HG02642 (cell line): ENCODE measurements around the gene PTH1R.

Experiments used
- ATAC-seq: cut with Tn5 transposase; IDR thresholded peaks from one replicate; pipeline ENCODE4 v1.9.1; 2021; ENCODE audit warnings: mild to moderate bottlenecking; ENCODE audit not compliant: unreplicated experiment, poor library complexity

The PTH1R gene

DNA sequence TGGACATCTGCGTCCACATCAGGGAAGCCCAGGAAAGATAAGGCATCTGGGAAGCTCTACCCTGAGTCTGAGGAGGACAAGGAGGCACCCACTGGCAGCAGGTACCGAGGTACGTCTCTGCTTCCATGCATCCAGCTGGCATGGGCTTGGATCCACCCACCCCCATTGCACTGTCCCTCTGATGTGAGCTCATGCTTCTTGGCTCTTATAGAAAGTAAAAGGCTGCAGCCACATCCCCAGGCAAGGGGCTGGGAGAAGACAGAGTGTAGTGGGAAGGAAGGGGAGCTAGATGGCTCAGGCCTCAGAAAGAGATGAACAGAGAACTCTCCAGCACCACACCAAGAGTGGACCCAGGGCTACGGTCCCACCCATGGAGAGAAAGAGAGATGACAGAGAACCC is 18.2 kb downstream of the PTH1R start:
- no peak for ATAC-seq

DNA sequence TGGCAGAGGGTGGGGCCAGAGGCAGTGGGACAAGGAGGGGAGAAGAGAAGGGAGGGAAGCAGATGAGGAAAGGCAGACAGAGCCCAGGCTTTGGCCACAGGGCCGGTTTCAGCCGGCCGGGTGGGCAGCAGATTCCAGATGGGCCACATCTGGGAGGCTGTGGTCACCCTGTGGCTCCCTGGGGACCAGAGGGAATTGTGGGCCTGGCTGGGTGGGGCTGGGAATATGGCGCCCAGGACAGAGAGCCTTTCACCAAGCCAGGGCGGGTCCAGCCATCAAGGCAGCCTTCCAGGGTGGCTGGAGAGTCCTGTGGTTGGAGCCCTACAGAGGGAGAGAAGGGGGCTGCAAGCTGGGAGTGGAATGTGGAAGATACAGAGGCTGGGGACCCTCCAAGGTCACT is 18.9 kb downstream of the PTH1R start:
- ATAC-seq, result no peak

DNA sequence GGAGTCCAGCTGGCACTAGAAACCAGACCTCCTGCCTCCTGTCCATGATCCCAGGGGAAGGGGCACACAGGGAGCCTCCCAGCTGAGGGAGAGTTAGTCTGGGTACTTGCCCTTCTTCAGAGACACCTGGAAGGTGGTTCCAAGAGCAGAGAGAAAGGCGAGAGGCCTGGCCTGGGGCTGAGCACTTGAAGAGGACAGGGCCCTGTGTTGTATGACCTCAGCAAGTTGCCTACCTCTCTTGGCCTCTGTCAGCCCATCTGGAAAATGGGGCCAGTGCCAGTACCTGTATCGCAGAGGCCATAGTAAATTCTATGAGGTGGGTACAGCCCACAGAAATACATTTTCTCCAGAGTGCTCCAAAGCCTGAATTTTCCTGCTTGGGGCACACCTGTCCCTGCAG is 19.5 kb downstream of the PTH1R start:
- no peak for ATAC-seq

DNA sequence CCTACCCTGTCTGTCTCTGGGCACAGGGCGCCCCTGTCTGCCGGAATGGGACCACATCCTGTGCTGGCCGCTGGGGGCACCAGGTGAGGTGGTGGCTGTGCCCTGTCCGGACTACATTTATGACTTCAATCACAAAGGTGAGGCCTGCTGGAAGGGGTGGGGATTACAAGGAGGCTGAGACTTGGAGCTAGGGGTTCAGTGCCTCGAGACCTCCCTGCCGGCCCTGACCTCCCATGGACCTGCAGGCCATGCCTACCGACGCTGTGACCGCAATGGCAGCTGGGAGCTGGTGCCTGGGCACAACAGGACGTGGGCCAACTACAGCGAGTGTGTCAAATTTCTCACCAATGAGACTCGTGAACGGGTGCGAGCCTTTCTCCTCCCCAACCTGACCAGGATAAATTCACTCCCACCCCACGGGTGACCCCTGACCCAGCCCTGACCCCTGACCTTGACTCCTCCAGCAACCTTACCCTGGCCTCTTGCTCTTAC is 20.4 kb downstream of the PTH1R start:
- ATAC-seq, result no peak

DNA sequence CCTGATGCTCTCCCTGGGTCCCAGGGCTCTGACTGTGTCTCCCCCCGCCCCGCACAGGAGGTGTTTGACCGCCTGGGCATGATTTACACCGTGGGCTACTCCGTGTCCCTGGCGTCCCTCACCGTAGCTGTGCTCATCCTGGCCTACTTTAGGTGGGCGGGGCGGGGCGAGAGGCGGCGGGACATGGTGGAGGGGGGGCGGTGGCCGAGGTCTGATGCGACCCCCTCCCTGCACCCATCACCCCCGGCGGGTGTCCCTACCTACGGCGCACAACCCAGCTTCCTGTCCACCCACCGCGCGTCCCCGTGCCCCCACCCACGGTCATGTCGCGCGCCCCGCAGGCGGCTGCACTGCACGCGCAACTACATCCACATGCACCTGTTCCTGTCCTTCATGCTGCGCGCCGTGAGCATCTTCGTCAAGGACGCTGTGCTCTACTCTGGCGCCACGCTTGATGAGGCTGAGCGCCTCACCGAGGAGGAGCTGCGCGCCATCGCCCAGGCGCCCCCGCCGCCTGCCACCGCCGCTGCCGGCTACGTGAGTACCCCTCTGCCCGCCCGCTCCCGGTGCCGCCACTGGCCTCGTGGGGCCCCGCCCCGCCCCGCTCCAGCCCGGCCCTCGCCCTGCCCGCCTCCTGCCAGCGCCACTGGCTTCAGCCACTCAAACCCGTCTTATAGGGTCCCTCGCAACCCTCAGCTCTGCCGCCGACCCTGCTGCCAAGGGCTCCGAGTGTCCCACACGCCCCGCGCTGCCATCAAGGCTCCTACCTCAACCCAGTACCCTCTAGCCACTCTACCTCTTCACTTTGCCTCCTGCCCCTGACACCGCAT is 21.0 kb downstream of the PTH1R start:
- no peak for ATAC-seq

DNA sequence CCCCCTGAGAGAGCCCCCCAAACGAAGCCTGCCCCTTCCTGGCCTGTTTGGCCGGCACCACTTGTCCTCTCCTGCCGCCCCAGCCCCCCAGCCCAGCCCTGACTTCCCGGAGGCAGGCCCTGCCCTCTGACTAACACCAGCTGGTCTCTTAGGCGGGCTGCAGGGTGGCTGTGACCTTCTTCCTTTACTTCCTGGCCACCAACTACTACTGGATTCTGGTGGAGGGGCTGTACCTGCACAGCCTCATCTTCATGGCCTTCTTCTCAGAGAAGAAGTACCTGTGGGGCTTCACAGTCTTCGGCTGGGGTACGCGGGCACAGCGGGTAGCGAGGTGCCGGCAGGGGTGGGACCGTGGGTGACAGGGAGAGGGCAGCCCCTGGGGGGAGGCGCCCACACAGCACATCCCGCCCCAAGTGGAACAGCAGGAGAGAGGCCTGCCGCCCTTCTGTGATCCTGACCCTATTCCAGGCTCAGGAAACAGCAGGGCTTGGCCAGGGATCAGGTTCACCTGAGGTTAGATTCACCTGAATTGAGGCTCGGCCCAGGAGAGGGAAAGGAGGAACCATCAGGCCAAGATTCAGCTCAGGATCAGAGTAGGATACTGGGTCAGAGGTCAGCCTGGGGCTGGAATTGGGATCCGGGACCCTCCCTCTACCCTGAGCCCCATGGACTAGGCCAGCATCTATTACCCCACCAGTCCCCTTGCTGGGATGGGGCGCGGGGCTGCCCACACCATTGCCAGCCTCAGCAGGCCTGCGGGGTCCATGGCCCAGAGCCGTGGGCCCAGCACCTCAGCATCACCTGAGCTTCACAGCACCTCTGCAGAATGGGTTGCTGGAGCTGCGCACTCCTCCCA is 21.9 kb downstream of the PTH1R start:
- no peak for ATAC-seq

DNA sequence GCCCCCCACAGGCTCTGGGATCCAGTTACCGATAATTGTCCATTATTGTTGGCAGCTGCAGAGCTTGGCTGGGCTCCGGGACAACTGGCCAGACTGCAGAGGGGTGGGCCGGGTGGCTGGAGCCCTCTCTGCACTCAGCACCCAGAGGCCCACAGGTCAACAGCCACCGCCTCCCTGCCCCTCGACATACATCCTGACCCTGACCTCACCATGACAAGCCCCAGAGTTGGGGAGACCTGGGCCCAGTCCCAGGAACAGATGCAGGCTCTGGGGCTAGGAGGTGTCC is 22.4 kb downstream of the PTH1R start:
- ATAC-seq, result no peak

DNA sequence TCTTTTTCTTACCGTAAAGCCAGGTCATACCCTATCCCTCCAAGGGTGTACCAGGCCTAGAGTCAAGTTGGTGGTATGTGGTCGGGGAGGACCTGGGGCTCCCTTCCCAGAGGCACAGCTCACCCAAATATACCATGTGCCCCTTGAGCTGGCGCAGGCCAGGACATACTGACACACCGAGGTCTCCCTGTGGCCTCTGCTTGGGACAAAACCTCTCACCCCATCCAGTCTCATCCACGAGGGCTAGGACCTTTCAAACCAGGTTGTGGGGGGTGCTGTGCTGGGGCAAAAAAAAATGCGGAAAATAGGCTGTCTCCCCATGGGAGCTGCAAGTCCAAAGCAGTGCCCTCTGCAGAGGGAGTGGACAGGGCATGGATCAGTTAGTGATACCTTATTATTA is 22.8 kb downstream of the PTH1R start:
- no peak for ATAC-seq

DNA sequence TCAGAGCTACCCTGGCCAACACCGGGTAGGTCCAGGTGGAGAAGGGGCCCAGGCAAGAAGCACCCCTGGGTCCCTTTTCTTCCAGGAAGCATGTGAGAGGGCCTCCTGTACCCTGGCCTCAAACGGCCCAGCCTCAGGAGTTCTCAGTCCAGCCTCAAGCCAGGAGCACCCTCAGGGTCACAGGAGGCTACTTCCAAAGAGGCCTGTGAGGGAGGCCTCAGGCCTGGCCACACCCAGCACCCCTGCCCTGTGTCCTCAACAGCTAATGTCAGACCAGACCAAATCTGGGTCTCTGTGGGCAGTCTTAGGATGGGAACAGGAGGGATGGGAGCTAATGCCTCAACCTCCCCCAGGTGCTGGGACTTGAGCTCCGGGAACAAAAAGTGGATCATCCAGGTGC is 23.5 kb downstream of the PTH1R start:
- no peak for ATAC-seq

DNA sequence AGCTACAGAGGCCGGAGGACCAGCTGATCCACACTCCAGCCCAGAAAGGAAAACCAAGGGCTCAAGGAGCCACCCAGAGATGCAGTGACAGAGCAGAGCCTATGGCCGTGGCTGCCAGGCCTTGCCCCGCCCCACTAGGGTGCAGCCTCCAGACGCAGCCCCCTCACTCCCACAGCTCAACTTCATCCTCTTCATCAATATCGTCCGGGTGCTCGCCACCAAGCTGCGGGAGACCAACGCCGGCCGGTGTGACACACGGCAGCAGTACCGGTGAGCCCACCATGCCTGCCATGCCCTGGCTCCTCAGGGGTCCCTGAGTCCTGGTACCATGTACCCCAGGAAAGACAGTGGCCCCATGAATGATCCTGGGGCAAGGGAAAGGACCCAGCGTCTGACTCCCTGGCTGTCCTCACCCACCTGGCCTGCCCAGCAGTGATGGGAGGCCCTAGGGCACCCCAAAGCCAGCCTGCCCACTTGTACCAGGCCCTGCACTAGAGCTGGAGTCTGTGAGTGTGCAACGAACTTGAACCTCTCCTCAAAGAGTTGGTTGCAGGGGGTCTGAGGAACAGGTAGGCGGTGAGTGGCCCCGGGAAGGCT is 24.2 kb downstream of the PTH1R start:
- ATAC-seq, result no peak

DNA sequence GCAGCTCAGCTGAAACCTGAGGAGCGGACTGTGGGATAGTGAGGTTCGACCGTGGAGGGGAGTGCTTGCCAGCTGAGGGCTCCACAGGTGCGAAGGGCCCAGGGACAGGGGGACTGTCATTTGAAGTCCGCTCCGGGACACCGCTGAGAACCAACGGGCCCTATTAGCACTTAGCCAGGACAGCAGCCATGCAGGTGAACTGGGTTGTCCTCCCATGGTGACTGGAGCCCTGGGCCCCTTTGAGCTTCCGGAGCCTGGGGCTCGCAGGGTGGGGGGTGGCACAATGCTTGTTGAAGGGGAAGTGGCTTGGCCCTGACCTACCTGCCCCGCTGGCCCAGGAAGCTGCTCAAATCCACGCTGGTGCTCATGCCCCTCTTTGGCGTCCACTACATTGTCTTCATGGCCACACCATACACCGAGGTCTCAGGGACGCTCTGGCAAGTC is 24.7 kb downstream of the PTH1R start:
- ATAC-seq, result no peak

DNA sequence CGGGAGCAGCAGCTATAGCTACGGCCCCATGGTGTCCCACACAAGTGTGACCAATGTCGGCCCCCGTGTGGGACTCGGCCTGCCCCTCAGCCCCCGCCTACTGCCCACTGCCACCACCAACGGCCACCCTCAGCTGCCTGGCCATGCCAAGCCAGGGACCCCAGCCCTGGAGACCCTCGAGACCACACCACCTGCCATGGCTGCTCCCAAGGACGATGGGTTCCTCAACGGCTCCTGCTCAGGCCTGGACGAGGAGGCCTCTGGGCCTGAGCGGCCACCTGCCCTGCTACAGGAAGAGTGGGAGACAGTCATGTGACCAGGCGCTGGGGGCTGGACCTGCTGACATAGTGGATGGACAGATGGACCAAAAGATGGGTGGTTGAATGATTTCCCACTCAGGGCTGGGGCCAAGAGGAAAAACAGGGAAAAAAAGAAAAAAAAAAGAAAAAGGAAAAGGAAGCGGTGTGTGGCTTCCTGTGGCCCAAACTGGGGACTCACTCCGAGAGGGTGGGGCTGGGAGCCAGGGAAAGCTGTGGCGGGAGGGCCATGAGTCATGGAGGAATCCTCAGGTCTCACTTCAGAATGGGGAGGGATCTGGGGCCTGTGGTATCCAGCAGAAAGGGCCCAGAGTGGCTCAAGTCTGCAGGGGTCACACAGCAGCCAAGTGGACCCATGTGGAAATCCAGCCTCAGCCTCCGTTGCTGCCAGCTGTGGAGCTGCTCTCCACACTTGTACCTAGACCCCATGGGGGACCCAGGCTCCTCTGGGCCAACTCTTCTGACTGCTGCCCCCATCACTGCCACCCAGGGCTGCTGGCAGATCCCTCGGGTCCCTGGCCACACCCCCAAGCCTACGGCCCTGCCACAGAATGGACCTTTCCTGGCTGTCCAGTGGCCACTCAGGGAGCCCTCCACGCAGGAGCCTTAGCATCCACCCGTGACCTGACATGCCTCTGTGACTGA is 26.1 kb downstream of the PTH1R start:
- ATAC-seq, result no peak

DNA sequence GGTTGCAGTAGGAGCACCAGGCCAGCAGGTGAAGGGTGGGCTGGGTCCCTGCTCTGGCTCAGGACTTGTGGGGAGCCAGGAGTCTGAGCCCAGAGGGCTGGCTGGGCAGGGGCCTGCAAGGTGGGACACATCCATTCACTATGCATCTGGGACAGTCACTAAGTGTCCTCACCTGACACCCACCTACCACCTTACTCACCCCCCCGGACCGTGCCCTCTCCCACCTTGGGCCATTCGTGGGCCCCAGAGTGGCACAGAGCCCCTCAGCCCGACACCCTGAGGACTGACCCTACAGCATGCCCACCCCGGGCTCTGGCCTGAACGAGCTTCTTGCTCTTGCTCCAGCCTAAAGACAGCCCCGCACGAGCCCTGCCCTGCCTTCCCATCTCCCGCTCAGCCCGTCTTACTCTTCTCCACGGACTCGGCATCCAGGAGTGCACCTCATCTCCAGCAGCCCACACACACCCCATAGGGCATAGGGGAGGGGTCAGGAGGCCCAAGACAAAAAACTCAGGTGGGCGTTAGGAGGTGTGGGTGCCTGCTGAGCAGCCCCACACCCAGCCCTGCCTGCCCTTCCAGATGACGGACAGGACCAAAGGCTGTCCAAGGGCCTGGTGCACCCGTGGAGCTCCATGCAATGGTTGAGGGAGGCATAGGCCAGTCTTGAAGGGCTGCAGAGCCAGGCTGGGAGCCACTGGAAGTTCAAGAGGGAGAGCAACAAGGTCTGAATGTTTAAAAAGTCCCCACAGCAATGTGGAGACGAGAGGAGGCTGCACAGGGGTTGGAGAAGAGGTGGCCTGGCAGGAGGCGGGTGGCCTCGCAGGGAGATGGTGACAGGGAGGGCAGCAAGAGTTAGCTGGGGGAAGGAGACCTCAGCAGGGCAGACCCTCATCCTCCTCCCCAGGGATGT is 27.0 kb downstream of the PTH1R start:
- ATAC-seq, result no peak

DNA sequence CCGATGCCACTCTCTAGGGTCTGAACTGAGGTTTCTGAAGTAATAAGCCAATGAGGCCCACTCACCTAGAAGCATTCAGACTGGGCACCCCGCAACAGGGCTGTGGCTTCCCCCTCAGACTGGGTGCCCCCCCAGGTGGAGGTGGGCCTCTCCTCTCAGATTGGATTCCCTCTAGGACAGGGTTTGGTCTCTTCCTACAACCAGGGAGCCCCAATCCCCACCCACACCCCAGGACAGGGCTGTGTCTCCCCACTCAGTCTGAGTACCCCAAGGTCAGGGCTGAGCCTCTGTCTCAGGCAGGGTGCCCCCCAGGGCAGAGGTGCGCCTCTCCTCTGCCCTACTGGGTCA is 27.7 kb downstream of the PTH1R start:
- ATAC-seq, result no peak

DNA sequence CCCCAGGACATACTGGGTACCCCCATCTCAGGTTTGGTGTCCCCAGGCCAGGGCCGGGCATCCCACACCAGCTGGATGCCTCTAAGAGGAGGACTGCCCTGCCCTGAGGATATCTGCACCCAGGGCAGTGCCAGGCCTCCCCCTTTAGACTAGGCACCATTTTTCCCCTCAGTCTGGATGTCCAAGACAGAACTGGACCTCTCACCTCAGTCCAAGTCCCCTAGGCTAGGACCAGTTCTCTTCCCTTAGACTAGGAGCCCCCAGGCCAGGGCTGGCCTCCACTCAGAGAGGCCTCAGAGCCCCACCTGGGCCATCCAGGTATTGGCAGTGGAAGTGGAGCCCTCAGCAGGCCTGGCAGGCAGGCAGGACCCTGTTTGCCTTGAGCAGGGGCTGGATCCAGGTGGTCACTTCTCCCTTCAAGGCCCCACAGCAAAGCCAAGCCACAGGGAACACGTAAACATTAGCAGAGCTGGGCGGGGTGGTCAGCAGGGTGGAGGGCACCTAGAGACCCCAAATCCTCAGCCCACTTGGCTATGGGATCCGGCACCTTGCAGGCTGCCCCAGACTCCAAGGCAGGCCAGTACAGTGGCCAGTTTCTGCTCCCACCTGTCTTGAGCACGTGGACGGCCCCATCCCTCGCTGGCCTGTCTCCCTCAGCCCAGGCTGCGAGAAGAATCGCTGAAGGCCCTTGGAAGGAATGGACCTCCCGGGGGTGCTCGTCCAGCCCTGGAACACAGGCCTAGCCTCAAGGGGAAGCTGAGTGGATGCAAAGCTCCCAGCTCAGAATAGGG is 28.3 kb downstream of the PTH1R start:
- no peak for ATAC-seq

DNA sequence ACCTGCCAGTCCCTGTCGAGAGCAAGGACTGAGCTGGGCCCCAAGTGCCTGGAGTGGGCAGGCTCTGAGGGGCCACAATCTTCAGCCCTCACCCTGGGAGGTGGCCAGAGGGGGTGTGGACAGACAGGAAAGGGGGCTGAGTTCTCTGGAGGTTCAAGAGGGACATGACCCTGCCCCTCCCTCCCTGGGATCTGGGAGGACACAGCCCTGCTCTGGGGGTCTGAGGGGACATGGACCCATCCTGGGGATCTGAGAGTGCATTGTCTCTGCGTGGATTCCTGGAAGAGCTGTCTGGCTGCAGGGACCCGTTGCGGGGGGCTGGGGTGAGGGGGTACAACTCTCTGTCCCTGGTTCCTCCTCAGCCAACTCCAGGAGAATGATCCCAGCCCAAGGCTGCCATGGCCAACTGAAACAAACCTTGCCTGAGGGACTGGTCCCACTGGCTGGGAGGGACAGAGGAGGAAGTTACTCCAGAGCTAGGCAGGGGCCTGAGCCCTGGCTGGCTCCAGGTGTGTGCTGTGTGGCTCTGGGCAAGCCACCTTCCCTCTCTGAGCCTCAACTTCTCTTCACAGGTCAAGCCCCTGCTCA is 29.0 kb downstream of the PTH1R start:
- no peak for ATAC-seq

DNA sequence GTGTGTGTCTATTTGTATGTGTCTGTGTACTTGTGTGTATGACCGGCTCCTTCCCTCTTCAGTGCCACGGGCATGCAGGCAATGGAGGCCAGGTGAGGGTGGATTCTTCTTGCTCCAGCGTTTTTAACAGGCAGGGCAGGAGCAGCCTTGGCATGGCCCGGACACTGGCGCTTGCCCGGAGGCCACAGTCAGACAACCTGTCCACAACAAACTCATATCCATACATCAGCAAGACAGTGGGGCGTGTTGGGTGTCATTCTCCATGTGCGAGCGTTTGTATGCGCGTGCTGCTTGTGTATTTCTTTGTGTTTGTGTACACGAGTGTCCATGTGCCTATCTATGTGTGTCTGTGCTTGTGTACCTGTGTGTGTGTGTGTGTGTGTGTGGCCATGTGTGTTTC is 29.8 kb downstream of the PTH1R start:
- no peak for ATAC-seq

DNA sequence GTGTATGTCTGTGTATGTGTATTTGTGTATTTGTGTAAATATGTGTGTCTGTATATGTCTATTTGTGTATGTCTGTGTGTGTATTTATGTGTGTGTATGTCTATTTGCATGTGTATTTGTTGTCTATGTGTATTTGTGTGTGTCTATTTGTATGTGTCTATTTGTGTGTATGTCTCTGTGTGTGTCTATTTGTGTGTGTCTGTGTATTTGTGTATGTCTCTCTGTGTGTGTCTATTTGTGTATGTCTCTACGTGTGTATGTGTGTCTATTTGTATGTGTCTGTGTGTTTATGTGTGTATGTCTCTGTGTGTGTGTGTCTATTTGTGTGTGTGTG is 30.4 kb downstream of the PTH1R start:
- ATAC-seq, result no peak
